NCI-H2227 treated with DMSO at 0.1 percent for 48 hours (cell line): ENCODE data around the gene ATP6V1G2.

ENCODE experiments used
- DNase-seq: peaks from one replicate; lab custom pipeline; 2025; lab: John Stamatoyannopoulos, UW

Gene ATP6V1G2

DNA sequence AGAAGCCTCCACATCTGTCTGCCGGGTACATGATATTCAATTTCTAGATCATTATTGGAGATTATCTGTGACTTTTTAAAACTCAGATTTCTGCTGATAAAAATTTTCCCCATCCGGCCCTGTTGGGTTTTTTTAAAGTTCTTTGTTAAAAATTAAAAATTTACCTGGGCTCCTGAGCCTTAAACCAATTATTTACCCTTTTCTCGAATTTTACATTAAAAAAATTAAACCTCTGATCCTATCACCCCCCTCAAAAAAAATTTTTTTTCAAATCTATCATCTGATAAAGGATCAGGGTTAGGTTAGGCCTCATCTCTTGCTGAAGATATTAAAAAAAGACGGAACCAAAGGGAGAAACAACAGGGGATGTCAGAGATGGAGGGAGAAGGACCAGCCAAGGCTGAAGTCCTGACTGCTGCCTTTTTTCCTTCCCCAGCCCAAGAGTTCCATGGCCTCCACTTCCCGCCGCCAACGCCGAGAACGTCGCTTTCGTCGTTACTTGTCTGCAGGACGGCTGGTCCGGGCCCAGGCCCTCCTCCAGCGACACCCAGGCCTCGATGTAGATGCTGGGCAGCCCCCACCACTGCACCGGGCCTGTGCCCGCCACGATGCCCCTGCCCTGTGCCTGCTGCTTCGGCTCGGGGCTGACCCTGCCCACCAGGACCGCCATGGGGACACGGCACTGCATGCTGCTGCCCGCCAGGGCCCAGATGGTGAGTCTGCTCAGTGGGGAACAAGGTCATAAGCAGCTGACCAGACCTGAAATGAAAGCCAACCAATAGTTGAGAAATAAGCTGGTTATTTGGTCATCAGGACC is 1.5 kb upstream of the ATP6V1G2 start:
- DNase-seq = peak; percentile 20

DNA sequence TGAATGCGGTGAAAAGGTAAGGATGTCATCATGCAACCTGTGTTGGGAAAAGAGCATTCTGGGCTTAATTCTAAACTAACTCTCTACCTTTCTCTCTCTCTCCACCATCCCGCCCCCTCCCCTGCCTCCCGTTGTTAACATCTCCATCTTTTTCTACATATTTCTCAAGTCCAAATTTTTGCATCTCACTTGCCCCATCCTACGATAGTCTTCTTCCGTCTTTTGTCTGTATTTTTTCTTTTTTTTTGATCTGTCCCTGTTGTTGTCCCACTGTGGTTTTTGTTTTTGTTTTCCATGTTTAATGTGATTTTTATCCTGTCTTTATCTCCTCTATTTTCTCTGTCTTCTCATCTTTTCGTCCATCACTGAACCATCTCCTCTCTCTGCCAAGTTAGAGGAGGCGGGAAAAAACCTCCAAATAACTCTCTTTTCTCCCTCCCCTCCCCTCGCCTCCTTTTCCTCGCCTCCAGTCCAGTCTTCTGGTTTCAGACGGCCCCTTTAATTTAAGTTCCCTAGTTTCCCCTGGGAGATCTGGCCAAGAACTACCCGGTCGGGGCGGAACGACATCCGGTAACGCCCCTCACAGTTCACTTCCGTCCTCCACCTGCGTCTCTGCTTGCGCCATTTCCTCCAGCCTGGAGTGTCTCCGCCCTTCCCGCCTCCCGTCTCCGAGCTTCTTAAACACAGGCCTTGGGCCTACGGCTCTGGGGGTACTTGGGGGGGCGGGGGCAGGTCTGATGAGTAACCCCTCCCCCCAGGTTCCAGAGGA is 734 bp upstream of the ATP6V1G2 start, which contains the start of gene NFKBIL1:
Gene NFKBIL1, plus strand, starts transcription at position 651 of the 769 bp plus-strand sequence. Its CDS starts 87 bp downstream, at position 738.
- peak; percentile 97 for DNase-seq

DNA sequence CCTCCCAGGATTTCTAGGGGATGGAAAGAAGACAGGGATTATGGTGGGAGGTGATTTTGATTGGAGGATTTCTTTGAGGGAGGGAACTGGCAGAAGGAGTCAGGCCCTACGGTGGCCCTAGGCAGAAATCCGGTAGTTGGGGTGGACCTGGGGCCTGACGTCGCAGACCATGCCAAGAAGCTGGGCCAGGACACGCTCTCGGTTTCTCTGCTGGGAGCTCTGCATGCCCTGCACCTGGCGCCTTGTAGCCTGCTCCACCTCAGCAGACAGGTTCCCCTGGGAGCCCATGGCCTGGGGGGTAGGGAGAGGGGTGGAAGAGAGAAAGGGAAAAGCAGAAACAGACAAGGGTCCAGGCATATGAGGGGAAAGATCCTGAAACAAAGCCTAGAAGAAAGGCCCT is 1.1 kb downstream of the ATP6V1G2 start:
- DNase-seq = no peak

DNA sequence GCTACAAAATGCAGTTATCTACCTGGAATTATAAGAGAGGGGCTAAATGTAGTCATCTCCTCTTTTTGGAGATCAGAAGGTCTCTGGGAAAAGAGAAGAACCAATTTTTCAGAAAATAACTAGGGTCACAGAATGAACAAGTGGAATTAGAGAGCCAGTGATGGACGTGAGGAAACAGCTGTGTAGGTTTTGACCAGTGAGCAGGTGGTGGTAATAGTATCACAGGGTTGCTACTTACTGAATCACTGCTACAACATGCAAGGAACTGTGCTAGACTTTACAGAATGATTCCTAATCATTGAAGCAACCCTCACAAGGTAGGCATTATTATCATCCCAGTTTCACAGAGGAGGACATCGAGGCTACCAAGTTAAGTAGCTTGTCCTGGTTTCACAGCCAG is 1.7 kb downstream of the ATP6V1G2 start:
- DNase-seq = no peak

DNA sequence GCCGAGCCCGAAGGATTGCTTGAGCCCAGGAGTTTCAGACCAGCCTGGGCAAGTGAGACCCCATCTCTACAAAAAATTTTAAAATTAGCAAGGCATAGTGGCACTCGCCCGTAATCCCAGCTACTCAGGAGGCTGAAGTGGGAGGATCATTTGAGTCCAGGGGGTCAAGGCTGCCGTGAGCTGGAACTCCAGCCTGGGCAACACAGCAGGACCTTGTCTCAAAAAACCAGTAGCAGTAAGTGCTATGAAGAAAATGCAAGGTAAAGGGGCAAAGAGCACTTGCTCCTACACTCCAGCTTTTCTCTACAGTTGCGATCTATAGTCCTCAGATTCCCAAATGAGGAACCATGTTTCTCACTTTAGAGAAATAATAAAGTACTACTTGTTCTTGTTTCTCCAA is 2.8 kb downstream of the ATP6V1G2 start:
- no peak for DNase-seq

DNA sequence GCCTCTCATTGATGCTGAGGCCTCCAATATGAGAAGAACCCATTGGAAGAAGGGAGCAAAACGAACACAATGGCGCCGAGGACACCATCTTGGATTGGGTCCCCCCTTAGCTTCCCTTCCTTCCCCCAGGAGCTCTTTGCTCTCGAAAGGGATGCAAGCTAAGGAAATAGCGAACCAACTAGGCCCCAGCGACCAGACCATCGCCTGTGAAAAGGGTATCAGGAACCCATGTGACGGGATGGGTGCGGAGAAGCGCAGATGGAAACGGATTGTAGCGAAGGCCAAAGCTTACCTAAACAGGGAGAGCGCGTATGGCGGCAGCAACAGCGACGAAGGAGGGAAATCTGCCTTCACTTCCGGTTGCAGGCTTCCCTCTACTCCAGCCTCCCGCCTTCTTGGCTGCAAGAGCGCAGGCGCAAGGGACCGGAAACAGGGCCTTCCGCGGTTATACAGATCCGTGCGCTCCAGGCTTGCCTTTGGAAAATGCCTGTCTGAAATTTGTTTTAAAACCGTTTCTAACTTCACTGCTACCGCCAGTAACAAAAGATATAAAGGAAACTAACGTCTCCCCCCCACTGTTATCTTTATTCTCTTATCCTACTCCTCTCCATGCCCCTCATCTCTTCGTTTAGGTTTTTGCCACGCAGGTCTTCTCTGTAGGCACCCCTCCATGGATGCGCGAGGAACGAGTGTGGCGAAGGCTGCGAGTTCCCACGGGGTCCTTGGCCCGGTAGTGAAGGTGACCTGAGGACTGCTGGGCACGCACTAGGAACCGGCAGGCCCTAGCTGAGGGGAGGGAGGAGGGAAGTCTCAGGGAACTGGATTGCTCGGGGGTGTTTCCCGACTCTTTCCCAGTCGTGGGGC is 4.5 kb downstream of the ATP6V1G2 start, which contains the start of gene DDX39B:
Gene DDX39B, minus strand, starts transcription at position 346 of the 864 bp plus-strand sequence. CDS start 1,471 bp downstream, outside the sequence.
- DNase-seq = peak; percentile 97

DNA sequence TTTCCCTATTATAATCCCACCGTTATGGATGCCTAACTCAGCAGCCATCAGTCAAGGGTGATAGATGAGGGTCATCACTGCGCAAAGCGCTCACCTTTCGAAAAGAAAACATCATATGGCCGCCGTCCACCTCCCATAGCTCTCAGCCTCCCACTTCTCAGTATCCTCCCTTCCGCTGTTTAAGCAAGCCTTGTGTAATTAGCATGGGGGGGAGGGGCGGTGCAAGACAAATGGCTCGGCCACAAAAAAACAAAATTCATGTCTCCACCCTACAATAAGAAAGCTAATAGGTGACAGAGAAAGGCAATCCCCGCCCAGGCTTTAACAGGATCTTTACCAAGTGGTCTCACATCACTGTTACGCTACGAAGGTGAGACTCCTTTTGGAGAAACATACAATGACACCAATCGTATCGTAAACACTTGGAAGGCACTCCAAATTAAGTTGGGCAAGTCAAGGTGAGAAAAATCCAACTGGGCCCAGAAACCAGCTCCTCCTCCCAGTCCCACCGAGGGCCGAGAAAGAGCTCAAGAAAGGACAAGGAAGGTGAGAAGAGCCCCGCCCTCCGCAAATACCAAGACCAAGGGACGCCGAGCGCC is 5.2 kb downstream of the ATP6V1G2 start:
- peak; percentile 65 for DNase-seq

DNA sequence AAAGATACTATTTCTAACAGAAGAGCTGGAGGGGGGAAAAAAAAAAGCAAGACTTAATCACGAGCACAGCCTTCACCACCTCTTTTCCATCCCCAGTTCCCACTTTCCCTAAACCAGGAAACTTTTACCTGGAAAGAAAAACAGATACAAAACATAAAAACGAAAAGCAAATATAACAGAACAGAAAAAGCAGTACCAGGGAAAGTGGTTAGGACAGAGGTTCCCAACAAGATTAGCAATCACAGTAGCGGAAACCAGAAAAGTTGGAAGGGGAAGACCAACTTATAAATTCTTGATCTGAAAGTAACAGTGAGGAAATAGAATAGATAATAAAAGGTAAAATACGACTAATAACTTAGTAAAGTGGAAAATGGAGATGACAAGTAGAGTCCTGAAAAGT is 5.8 kb downstream of the ATP6V1G2 start:
- no peak for DNase-seq

DNA sequence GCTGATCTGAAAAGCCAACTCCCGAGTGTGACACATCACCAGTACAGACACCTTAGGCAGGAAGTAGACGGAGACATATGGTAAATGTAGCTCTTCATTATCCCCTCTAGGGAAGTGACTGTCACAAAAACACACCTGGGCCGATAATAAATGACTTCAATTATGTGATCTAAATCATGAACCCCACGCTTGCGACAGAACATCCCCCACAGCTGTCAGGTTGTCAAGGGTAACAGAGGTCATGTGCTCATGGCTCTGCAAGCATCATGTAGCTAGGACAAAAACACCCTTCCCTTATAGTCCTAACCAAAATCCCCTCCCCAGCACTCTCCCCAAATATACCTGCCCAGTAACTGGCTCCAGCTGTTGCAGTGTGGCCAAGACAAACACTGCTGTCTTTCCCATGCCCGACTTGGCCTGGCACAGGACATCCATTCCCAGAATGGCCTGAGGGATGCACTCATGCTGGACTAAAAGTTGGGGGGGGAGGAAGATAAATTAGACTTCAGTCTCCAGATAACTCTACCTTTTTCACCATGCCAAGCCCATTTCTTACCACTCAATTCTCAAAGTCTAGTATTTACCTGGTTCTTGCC is 7.5 kb downstream of the ATP6V1G2 start:
- DNase-seq = no peak

DNA sequence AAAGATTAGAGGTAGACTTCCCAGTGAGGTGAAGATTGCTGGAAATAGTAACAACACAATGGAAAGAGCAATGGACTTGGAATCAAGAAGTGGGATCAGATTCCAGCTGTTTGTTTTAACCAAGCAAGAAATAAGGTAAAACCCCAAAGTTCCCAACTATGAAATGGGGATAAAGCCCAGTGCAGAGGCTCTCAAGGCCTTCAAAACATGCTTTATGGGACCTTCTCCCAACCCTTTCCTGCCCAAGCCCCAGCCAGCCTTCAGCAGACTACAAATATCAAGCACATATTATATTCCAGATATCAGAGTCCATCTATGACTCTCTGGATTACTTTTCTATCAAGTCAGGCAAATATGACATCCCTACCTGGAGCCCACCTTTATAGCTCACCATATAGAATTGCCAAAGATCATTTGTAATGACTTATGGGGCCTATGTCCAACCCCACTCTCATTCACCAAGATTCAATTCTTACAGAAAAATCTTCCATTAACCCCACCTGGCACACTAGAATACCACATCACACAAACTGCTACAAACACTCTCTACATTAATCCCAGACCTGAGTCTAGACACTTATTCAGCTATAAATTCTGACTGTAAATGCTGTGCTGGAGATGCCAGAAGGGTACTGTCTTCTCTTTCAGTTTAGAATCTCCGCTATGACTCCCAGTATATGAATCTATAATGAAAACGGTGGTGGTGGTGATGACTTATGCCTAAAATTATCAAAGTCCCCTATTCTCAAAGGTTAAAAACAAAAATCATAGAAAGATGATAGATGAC is 10.7 kb downstream of the ATP6V1G2 start:
- DNase-seq = no peak

DNA sequence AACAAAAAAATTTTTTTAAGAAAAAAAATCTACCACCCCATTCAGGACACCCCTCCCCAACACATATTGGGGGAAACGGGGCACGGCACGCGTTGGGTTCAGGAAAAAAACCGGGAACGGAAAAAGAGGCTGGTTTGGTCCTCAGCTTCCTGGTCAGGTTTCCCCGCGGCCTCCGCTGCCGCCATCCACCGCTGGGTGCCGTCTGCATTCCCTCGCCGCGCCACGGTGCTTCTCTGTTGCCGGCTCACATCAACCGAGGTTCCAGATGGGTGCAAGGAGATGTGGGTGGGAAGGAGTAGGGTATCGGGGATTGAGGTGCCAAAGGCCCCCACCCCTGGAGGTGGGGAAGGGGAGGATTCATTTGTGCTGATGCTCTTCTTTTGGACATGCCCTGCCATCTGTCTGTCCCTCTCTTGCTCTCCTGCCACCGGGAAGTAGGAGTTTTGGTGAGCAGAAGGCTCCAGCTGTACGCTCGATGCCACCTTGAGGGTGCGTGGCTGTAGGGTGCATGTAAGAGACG is 11.8 kb downstream of the ATP6V1G2 start:
- DNase-seq = no peak

DNA sequence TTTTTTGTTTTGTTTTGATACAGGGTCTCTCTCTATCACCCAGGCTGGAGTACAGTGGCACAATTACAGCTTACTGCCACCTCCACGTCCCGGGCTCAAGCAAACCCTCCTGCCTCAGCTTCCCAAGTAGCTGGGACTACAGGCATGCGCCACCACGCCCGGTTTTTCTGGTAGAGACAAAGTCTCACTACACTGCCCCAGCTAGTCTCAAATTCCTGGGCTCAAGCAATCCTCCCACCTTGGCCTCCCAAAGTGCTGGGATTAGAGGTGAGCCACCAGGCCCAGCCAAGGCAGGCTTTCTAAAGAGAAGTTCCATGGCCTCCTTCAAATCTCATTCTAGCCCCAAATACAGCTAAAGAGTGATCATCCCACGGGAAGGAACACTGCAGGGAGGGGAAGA is 12.4 kb downstream of the ATP6V1G2 start:
- no peak for DNase-seq

DNA sequence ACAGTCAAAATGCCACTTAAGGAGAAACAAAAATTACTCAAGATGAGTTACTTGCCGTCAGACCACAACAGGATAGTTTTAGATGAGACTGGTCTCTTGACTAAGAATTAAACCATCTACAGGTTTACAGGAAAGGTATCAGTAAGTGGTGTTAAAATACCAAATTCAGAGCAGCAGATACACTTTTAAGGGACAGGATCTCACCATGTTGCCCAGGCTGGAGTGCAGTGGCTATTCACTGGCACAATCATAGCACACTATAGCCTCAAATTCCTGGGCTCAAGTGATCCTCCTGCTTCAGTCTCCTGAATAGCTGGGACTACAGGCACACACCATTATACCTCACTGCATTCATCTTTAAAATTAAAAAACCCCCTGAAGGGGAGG is 13.0 kb downstream of the ATP6V1G2 start:
- DNase-seq = no peak

DNA sequence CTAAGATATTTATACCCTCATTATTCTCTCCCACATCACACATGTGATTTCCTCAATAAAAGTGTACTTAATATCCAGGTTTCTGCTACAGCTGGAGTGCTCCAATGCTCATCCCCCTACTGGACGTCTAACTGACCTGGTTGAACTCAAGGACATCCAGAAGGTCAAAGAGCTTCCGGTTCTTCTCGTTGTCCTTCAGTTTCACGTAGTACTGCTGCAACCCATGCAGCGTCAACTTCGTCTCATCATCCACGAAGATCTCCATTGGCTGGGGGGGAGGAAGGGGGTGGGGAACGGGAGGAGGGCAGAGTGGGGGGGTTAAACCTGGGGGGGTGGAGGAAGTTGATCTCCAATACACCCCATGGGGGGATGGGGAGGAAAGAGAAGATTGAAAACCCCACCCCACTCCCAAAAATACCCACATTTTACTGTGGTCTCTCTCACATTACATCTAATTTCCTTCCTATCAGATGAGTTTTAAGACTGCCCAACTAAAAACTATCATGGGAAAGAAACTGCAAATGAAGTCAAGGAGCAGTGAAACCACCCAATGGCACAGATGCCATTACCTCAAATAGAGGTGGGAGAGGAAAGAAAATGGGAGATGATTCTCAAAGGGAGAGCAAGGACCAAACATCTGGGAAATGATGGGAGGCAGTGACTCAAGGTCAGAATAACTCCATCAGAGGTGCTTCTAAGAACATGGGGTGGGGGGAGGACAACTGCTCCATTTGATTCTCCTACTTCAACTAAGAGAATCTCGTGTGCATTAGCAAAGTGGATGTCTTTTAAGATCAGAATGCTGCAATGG is 13.6 kb downstream of the ATP6V1G2 start:
- no peak for DNase-seq

DNA sequence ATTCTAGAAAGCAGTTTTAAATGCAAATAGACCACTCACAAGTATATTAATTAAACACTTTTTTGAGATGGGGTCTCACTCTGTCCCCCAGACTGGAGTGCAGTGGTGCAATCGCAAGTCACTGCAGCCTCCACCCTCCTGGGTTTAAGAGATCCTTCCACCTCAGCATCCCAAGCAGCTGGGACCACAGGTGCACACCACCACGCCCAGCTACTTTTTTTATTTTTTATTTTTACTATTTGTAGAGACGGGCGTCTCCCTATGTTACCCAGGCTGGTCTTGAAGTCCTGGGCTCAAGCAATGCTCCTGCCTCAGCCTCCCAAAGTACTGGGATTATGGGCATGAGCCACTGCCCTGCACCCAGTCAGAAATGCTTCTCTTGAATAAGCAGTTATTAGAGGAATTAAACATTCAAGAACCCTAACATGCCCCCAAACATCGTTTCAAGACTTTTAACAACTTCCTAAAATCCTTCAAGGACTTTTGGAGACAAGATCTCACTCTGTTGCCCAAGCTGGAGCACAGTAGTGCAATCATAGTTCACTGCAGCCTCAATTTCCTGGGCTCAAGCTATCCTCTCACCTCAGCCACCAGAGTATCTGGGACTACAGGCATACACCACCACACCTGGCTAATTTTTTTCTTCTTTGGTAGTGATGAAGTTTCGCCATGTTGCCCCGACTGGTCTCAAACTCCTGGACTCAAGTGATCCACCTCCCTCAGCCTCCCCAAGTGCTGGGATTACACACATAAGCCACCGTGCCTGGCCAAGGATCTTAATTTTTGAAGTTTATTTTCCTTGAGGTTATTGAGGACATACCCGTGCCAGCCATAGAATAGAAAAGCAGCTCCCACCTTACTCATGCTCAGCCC is 14.4 kb downstream of the ATP6V1G2 start:
- no peak for DNase-seq

DNA sequence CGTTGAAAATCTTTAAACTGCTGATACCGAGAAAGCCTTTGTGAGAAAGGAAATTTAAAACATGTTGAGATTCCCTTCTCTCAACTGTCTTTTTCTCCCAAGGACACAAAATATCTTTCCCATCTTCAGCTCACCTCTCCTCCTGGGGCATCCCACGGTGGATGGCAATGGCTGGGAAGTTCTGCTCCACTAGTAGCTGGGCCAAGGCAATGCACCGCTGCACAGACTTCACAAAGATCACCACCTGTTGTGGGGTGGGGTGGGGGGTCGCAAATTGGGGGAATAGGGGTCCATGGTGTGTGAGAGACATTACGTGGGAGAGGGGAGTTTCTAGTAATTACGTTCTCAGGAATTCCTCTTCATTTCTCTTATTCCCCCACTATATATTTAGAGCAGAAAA is 15.2 kb downstream of the ATP6V1G2 start:
- DNase-seq = no peak

DNA sequence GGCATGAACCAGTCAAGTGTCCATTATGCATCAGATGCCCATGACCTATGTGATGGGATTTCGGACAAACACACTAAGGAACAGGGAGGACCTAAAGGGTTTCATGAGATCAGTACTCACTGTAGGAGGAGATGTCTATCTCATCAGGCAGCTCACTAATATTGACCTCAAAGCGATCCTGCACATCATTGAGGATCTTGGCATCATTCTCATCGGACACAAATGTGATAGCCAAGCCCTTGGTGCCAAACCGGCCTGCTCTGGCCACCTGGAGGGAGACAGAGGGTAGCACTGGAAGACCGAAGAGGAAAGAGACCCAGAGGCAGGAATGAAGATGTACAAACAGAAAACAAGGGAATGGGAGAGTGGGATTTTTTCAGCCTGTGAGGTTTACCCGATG is 15.7 kb downstream of the ATP6V1G2 start:
- DNase-seq = no peak
